HEK293 (cell line): ENCODE results near the gene LSM2.

Experiments
- CTCF ChIA-PET: fragments of 350-600 bp; formaldehyde crosslinking; extraction: SDS; loops from one replicate; lab custom pipeline; 2021; ENCODE audit warnings: antibody characterized with exemption; lab: Yijun Ruan, JAX
- POLR2A ChIA-PET: fragments of 300-600 bp; formaldehyde crosslinking; extraction: SDS; loops from one replicate; lab custom pipeline; 2020; ENCODE audit warnings: antibody characterized with exemption, inconsistent platforms; lab: Yijun Ruan, JAX
- H3K27ac ChIP-seq: fragments of 200-500 bp; sonication (Bioruptor generic); 2 replicates; pipeline ENCODE4 v1.5.1; 2014; ENCODE audit warnings: low read depth, low read length, control low read depth, inconsistent platforms; ENCODE audit errors: extremely low read depth
- H3K36me3 ChIP-seq, 2 experiments: fragments of 200-500 bp in 1 of 2; sonication (Bioruptor generic) in 1 of 2; 1 replicate in 1 of 2; 2 replicates in 1 of 2; pipeline ENCODE4 v1.5.1; 2014 to 2017; ENCODE audit warnings: inconsistent platforms in 2 of 2, low read length in 2 of 2; ENCODE audit not compliant: control insufficient read depth in 2 of 2, insufficient read depth in 1 of 2
- H3K4me1 ChIP-seq: fragments of 200-500 bp; sonication (Bioruptor generic); 2 replicates; pipeline ENCODE4 v1.5.1; 2014; ENCODE audit warnings: mild to moderate bottlenecking, low read length, inconsistent platforms; ENCODE audit not compliant: control insufficient read depth, insufficient read depth
- H3K4me3 ChIP-seq: 2 replicates; pipeline ENCODE4 v1.5.1; 2011; ENCODE audit warnings: low read depth, mild to moderate bottlenecking, control low read depth, low read length, moderate library complexity
- H3K9me3 ChIP-seq: fragments of 200-500 bp; sonication (Bioruptor generic); 2 replicates; pipeline ENCODE4 v1.5.1; 2014; ENCODE audit warnings: low read depth, low read length, inconsistent platforms; ENCODE audit not compliant: control insufficient read depth, insufficient read depth
- MYNN ChIP-seq: fragments of 450-650 bp; formaldehyde crosslinking; IDR thresholded peaks from 2 replicates; pipeline ENCODE4 v1.5.1; 2016; ENCODE audit warnings: missing biosample characterization, missing genetic modification characterization, borderline replicate concordance
- OVOL3 ChIP-seq: fragments of 450-650 bp; formaldehyde crosslinking; IDR thresholded peaks from 2 replicates; pipeline ENCODE4 v1.5.1; 2016; ENCODE audit warnings: missing biosample characterization, missing genetic modification characterization
- SCRT2 ChIP-seq: fragments of 450-650 bp; formaldehyde crosslinking; IDR thresholded peaks from 2 replicates; pipeline ENCODE4 v1.5.1; 2016; ENCODE audit warnings: missing biosample characterization, missing genetic modification characterization
- TCF7L2 ChIP-seq: IDR thresholded peaks from 2 replicates; pipeline ENCODE4 v1.6.1; 2011; ENCODE audit warnings: low read depth, mild to moderate bottlenecking, inconsistent platforms, low read length, moderate library complexity, borderline replicate concordance
- TRIM28 ChIP-seq: IDR thresholded peaks from 2 replicates; pipeline ENCODE4 v1.6.1; 2011; ENCODE audit warnings: low read length, control low read depth, borderline replicate concordance
- WT1 ChIP-seq: fragments of 450-650 bp; formaldehyde crosslinking; IDR thresholded peaks from 2 replicates; pipeline ENCODE4 v1.5.1; 2016; ENCODE audit warnings: missing biosample characterization, missing genetic modification characterization
- ZBTB20 ChIP-seq: fragments of 450-650 bp; formaldehyde crosslinking; IDR thresholded peaks from 2 replicates; pipeline ENCODE4 v1.5.1; 2016; ENCODE audit warnings: missing biosample characterization, missing genetic modification characterization
- ZBTB8A ChIP-seq: fragments of 450-650 bp; formaldehyde crosslinking; IDR thresholded peaks from 2 replicates; pipeline ENCODE4 v1.5.1; 2016; ENCODE audit warnings: missing biosample characterization, missing genetic modification characterization
- ZNF10 ChIP-seq: fragments of 450-650 bp; formaldehyde crosslinking; IDR thresholded peaks from 2 replicates; pipeline ENCODE4 v1.5.1; 2017; ENCODE audit warnings: missing biosample characterization, missing genetic modification characterization
- ZNF157 ChIP-seq: fragments of 450-650 bp; formaldehyde crosslinking; IDR thresholded peaks from 2 replicates; pipeline ENCODE4 v1.5.1; 2016; ENCODE audit warnings: missing biosample characterization, missing genetic modification characterization
- ZNF174 ChIP-seq: fragments of 450-650 bp; formaldehyde crosslinking; IDR thresholded peaks from 2 replicates; pipeline ENCODE4 v1.5.0; 2017; ENCODE audit warnings: missing biosample characterization, mild to moderate bottlenecking, missing genetic modification characterization
- ZNF248 ChIP-seq: fragments of 450-650 bp; formaldehyde crosslinking; IDR thresholded peaks from 2 replicates; pipeline ENCODE4 v1.5.1; 2017; ENCODE audit warnings: missing biosample characterization, missing genetic modification characterization
- ZNF341 ChIP-seq: fragments of 450-650 bp; formaldehyde crosslinking; IDR thresholded peaks from 2 replicates; pipeline ENCODE4; 2016; ENCODE audit warnings: low read depth, missing biosample characterization, missing genetic modification characterization
- ZNF354C ChIP-seq: fragments of 450-650 bp; formaldehyde crosslinking; IDR thresholded peaks from 2 replicates; pipeline ENCODE4 v1.5.1; 2016; ENCODE audit warnings: missing biosample characterization, missing genetic modification characterization, low read depth, borderline replicate concordance
- ZNF37A ChIP-seq: fragments of 450-650 bp; IDR thresholded peaks from 2 replicates; pipeline ENCODE4 v1.5.1; 2018; ENCODE audit warnings: missing biosample characterization, missing genetic modification characterization
- ZNF398 ChIP-seq: fragments of 450-650 bp; formaldehyde crosslinking; IDR thresholded peaks from 2 replicates; pipeline ENCODE4 v1.5.1; 2017; ENCODE audit warnings: missing biosample characterization, missing genetic modification characterization
- ZNF473 ChIP-seq: fragments of 450-650 bp; formaldehyde crosslinking; IDR thresholded peaks from 2 replicates; pipeline ENCODE4 v1.5.1; 2017; ENCODE audit warnings: missing biosample characterization, missing genetic modification characterization
- ZNF677 ChIP-seq: fragments of 450-650 bp; IDR thresholded peaks from 2 replicates; pipeline ENCODE4 v1.5.0; 2018; ENCODE audit warnings: missing biosample characterization, mild to moderate bottlenecking, missing genetic modification characterization, moderate library complexity
- ZNF76 ChIP-seq: fragments of 450-650 bp; formaldehyde crosslinking; IDR thresholded peaks from 2 replicates; pipeline ENCODE4; 2016; ENCODE audit warnings: low read depth, missing biosample characterization, missing genetic modification characterization, borderline replicate concordance
- ZSCAN16 ChIP-seq: fragments of 450-650 bp; formaldehyde crosslinking; IDR thresholded peaks from 2 replicates; pipeline ENCODE4 v1.5.1; 2016; ENCODE audit warnings: missing biosample characterization, missing genetic modification characterization
- TF ChIP-seq, protein P1 (sequence below): fragments of 450-650 bp; formaldehyde crosslinking; IDR thresholded peaks from 2 replicates; pipeline ENCODE4 v1.5.1; 2017; ENCODE audit warnings: missing biosample characterization, missing genetic modification characterization

Gene LSM2

DNA sequence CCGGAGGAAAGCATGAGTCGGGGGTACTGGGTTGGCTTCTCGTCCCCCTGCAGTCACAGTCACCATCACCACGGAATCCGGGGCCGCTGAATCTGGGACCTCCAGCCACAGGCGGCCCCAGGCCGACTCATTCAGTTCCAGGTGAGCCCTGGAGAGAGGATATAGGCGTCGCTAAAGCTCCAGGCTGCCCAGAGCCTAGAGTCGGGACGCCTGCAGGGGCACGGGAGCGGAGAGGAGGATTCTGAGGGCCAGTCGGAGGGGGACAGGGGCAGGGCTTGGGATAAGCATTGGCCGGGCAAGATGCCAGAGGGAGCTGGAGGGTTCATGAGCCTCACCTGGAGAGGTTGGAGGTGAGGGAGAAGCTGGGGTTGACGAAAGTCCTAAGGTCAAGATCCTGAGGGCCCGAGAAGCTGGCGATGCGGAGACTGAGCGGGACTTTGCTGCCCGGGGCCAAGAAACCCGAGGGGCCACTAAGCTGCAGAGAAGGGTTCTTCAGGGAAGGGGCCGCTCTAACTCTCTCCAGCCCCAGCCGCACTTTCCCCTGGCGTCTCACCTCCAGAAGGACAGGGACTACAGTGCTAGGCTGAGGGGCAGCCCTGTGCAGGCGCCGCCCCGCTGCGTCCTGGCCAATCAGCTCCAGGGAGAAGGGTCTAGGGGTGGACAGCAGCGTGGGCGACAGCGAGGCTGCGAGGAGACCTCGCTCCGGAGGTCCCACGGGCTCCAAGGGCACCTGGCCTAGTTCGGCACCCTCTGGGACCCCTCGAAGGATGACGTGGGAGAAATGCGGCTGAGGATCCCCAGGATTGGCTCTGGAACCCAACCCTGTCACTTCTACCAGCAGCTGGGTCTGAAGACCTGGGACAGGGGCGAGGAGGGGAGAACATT is 40.6 kb downstream of the LSM2 start (continued):
- no peak for TF ChIP-seq ZBTB8A (tag by site-specific recombination)
- TF ChIP-seq MYNN (tag by site-specific recombination): no peak
- TF ChIP-seq ZSCAN16 (tag by site-specific recombination): no peak
- no peak for TF ChIP-seq ZNF398 (tag by site-specific recombination)
- no peak for TF ChIP-seq ZNF10 (tag by site-specific recombination)
- no peak for TF ChIP-seq ZNF341 (tag by site-specific recombination)
- TF ChIP-seq ZNF76 (tag by site-specific recombination): no peak
- no peak for TF ChIP-seq ZNF677 (tag by site-specific recombination)
- no peak for TF ChIP-seq ZNF473 (tag by site-specific recombination)
- TF ChIP-seq ZNF354C (tag by site-specific recombination): no peak

DNA sequence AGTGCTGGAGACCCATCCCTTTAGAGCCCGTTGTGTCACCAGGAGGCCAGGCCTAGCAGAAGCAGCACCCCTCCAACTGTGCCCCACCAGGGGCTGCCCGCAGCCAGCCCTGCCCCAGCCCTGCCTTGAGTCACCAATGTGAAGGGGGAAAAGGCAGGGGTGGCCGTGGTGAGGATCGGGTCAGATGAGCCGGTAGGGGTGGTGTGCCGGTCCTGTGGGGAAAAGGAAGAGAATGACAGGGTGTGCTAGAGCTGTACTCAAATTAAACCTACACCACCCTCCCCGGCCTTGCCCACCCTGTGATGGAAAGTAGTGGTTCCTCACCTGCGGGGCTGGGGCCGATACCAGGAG is 41.2 kb downstream of the LSM2 start:
- H3K9me3 ChIP-seq: no peaks in the 10 kb centered on the region
- no peak overlapping the region for H3K4me3 ChIP-seq
- H3K27ac ChIP-seq: no peak overlapping the region; the same call in 1 of the 2 replicates
- ChIA-PET POLR2A (interaction anchor here (0.8 kb wide), 2 partner anchors 13 to 50 kb away, joined by 3 read pairs; partner anchors contain the start of genes HSPA1A and HSPA1L), CTCF (interaction anchor here (0.6 to 1.9 kb wide), 2 partner anchors 12 to 30 kb away, joined by 3 to 6 read pairs; partner anchors contain the start of gene VARS1)
- H3K36me3 ChIP-seq: peaks cover 4 to 44% of the 10 kb centered on the region in 2 experiments; a peak in 1 of 3 replicates
- no peaks in the 10 kb centered on the region for H3K4me1 ChIP-seq
- TF ChIP-seq ZNF174 (no peak), ZNF157 (tag by site-specific recombination) (no peak), ZNF37A (tag by site-specific recombination) (no peak), ZNF248 (tag by site-specific recombination) (no peak), OVOL3 (no peak)
- TF ChIP-seq, protein P1, sequence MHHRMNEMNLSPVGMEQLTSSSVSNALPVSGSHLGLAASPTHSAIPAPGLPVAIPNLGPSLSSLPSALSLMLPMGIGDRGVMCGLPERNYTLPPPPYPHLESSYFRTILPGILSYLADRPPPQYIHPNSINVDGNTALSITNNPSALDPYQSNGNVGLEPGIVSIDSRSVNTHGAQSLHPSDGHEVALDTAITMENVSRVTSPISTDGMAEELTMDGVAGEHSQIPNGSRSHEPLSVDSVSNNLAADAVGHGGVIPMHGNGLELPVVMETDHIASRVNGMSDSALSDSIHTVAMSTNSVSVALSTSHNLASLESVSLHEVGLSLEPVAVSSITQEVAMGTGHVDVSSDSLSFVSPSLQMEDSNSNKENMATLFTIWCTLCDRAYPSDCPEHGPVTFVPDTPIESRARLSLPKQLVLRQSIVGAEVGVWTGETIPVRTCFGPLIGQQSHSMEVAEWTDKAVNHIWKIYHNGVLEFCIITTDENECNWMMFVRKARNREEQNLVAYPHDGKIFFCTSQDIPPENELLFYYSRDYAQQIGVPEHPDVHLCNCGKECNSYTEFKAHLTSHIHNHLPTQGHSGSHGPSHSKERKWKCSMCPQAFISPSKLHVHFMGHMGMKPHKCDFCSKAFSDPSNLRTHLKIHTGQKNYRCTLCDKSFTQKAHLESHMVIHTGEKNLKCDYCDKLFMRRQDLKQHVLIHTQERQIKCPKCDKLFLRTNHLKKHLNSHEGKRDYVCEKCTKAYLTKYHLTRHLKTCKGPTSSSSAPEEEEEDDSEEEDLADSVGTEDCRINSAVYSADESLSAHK (tag by site-specific recombination): no peak

DNA sequence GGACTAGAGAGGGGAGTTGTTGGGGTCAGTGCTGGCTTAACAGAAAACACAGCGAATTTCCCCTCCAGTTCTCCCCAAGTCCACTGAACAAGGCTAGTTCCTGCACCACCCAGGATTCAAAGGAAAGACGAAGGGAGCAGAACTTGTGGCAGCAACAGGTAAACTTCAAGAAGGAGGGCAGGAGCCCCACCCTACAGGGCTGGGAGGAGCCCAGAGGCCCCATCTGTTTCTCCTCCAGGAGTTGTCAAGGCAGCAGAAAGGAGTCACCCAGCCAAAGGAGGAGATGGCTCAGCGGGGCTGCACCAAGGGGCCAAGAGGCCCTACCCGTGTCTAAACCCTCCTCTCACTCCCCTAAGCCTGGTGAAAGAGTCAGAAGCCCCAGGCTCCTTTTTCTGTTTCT is 42.6 kb downstream of the LSM2 start:
- ChIA-PET POLR2A (interaction anchor here (0.6 to 1.7 kb wide), 3 partner anchors 25 to 70 kb away, joined by 4 to 8 read pairs (median 5); partner anchors contain the start of genes HSPA1B and MSH5), CTCF (interaction anchor here (0.7 to 2.1 kb wide), 2 partner anchors 9 to 16 kb away, joined by 3 to 5 read pairs; no protein-coding TSS in a partner anchor)
- no peaks in the 10 kb centered on the region for H3K4me1 ChIP-seq
- H3K4me3 ChIP-seq: no peak overlapping the region
- no peak for TF ChIP-seq TRIM28
- no peak for TF ChIP-seq TCF7L2
- TF ChIP-seq ZBTB20 (tag by site-specific recombination): no peak
- TF ChIP-seq WT1 (tag by site-specific recombination): peak; percentile 35; the same call in 1 of the 2 replicates
- peak; percentile 81; the same call in 1 of the 2 replicates for TF ChIP-seq SCRT2 (tag by site-specific recombination)
- peaks cover 13 to 57% of the 10 kb centered on the region in 2 experiments; a peak in 2 of 3 replicates for H3K36me3 ChIP-seq
- H3K27ac ChIP-seq: no peak overlapping the region
- no peaks in the 10 kb centered on the region for H3K9me3 ChIP-seq
